HEK293 (cell line): ENCODE results near the gene CINP.
A peak's percentile ranks its signal among the peaks of the same experiment; 100 is the strongest.

Experiments used
- GFI1B ChIP-seq: fragments of 450-650 bp; formaldehyde crosslinking; IDR thresholded peaks from 2 replicates; pipeline ENCODE4 v1.5.1; 2016; ENCODE audit warnings: missing biosample characterization, missing genetic modification characterization
- GLI2 ChIP-seq: fragments of 450-650 bp; formaldehyde crosslinking; IDR thresholded peaks from 2 replicates; pipeline ENCODE4; 2017; ENCODE audit warnings: missing biosample characterization, missing genetic modification characterization, low read depth, borderline replicate concordance
- HOXC10 ChIP-seq: sonication (generic); formaldehyde crosslinking; IDR thresholded peaks from 2 replicates; pipeline ENCODE4 v1.8.1; 2023; ENCODE audit warnings: mild to moderate bottlenecking, missing genetic modification reagents
- KLF1 ChIP-seq: fragments of 450-650 bp; formaldehyde crosslinking; IDR thresholded peaks from 2 replicates; pipeline ENCODE4 v1.5.1; 2016; ENCODE audit warnings: missing biosample characterization, missing genetic modification characterization
- MZF1 ChIP-seq: fragments of 450-650 bp; formaldehyde crosslinking; IDR thresholded peaks from 2 replicates; pipeline ENCODE4 v1.5.1; 2017; ENCODE audit warnings: missing biosample characterization, missing genetic modification characterization, borderline replicate concordance
- OSR2 ChIP-seq: fragments of 450-650 bp; formaldehyde crosslinking; IDR thresholded peaks from 2 replicates; pipeline ENCODE4 v1.5.1; 2016; ENCODE audit warnings: missing biosample characterization, missing genetic modification characterization
- PATZ1 ChIP-seq: fragments of 450-650 bp; formaldehyde crosslinking; IDR thresholded peaks from 2 replicates; pipeline ENCODE4 v1.5.1; 2016; ENCODE audit warnings: missing biosample characterization, missing genetic modification characterization
- SALL2 ChIP-seq: fragments of 450-650 bp; formaldehyde crosslinking; IDR thresholded peaks from 2 replicates; pipeline ENCODE4 v1.5.0; 2017; ENCODE audit warnings: missing biosample characterization, mild to moderate bottlenecking, missing genetic modification characterization, borderline replicate concordance
- SETDB1 ChIP-seq: IDR thresholded peaks from one replicate; pipeline ENCODE4 v1.6.1; 2017; ENCODE audit warnings: mild to moderate bottlenecking, low read length, moderate library complexity, mixed read lengths; ENCODE audit not compliant: insufficient read length
- YY1 ChIP-seq: fragments of 450-650 bp; formaldehyde crosslinking; IDR thresholded peaks from 2 replicates; pipeline ENCODE4 v1.5.1; 2018; ENCODE audit warnings: missing biosample characterization, missing genetic modification characterization
- ZBTB6 ChIP-seq: fragments of 450-650 bp; formaldehyde crosslinking; IDR thresholded peaks from 2 replicates; pipeline ENCODE4 v1.5.1; 2017; ENCODE audit warnings: missing biosample characterization, missing genetic modification characterization
- ZIC2 ChIP-seq: fragments of 450-650 bp; formaldehyde crosslinking; IDR thresholded peaks from 2 replicates; pipeline ENCODE4 v1.5.1; 2016; ENCODE audit warnings: missing biosample characterization, missing genetic modification characterization
- ZNF155 ChIP-seq: fragments of 450-650 bp; formaldehyde crosslinking; IDR thresholded peaks from 2 replicates; pipeline ENCODE4 v1.5.1; 2016; ENCODE audit warnings: missing biosample characterization, missing genetic modification characterization
- ZNF16 ChIP-seq: fragments of 450-650 bp; formaldehyde crosslinking; IDR thresholded peaks from 2 replicates; pipeline ENCODE4 v1.5.1; 2016; ENCODE audit warnings: low read depth, missing biosample characterization, missing genetic modification characterization
- ZNF169 ChIP-seq: fragments of 450-650 bp; formaldehyde crosslinking; IDR thresholded peaks from 2 replicates; pipeline ENCODE4 v1.5.1; 2016; ENCODE audit warnings: missing biosample characterization, missing genetic modification characterization
- ZNF18 ChIP-seq: fragments of 450-650 bp; formaldehyde crosslinking; IDR thresholded peaks from 2 replicates; pipeline ENCODE4 v1.5.1; 2016; ENCODE audit warnings: missing biosample characterization, missing genetic modification characterization
- ZNF23 ChIP-seq: fragments of 450-650 bp; formaldehyde crosslinking; IDR thresholded peaks from 2 replicates; pipeline ENCODE4 v1.5.1; 2016; ENCODE audit warnings: missing biosample characterization, missing genetic modification characterization, borderline replicate concordance
- ZNF280C ChIP-seq: fragments of 450-650 bp; formaldehyde crosslinking; IDR thresholded peaks from 2 replicates; pipeline ENCODE4 v1.5.1; 2016; ENCODE audit warnings: missing biosample characterization, missing genetic modification characterization
- ZNF292 ChIP-seq: fragments of 450-650 bp; formaldehyde crosslinking; IDR thresholded peaks from 2 replicates; pipeline ENCODE4 v1.5.1; 2016; ENCODE audit warnings: low read depth, missing biosample characterization, missing genetic modification characterization, borderline replicate concordance
- ZNF341 ChIP-seq: fragments of 450-650 bp; formaldehyde crosslinking; IDR thresholded peaks from 2 replicates; pipeline ENCODE4; 2016; ENCODE audit warnings: low read depth, missing biosample characterization, missing genetic modification characterization
- ZNF354C ChIP-seq: fragments of 450-650 bp; formaldehyde crosslinking; IDR thresholded peaks from 2 replicates; pipeline ENCODE4 v1.5.1; 2016; ENCODE audit warnings: missing biosample characterization, missing genetic modification characterization, low read depth, borderline replicate concordance
- ZNF398 ChIP-seq: fragments of 450-650 bp; formaldehyde crosslinking; IDR thresholded peaks from 2 replicates; pipeline ENCODE4 v1.5.1; 2017; ENCODE audit warnings: missing biosample characterization, missing genetic modification characterization
- ZNF423 ChIP-seq: fragments of 450-650 bp; formaldehyde crosslinking; IDR thresholded peaks from 2 replicates; pipeline ENCODE4 v1.5.1; 2016; ENCODE audit warnings: missing biosample characterization, missing genetic modification characterization
- ZNF514 ChIP-seq: fragments of 450-650 bp; formaldehyde crosslinking; IDR thresholded peaks from 2 replicates; pipeline ENCODE4 v1.5.1; 2016; ENCODE audit warnings: missing biosample characterization, missing genetic modification characterization
- ZNF558 ChIP-seq: fragments of 450-650 bp; formaldehyde crosslinking; IDR thresholded peaks from 2 replicates; pipeline ENCODE4 v1.5.1; 2016; ENCODE audit warnings: missing biosample characterization, missing genetic modification characterization
- ZNF645 ChIP-seq: fragments of 450-650 bp; formaldehyde crosslinking; IDR thresholded peaks from 2 replicates; pipeline ENCODE4; 2016; ENCODE audit warnings: missing biosample characterization, missing genetic modification characterization
- ZNF701 ChIP-seq: fragments of 450-650 bp; formaldehyde crosslinking; IDR thresholded peaks from 2 replicates; pipeline ENCODE4 v1.5.1; 2016; ENCODE audit warnings: missing biosample characterization, missing genetic modification characterization
- ZSCAN18 ChIP-seq: fragments of 450-650 bp; formaldehyde crosslinking; IDR thresholded peaks from 2 replicates; pipeline ENCODE4 v1.5.1; 2016; ENCODE audit warnings: missing biosample characterization, missing genetic modification characterization

The CINP gene

GRCh38 chr14:102314242-102315011 lies 48.3 kb downstream of the CINP start (continued):
- no peak for TF ChIP-seq ZNF645 (tag by site-specific recombination)
- TF ChIP-seq GFI1B (tag by site-specific recombination), result no peak
- TF ChIP-seq ZNF169 (tag by site-specific recombination), result no peak
- 0 out of 2 replicates have a peak, but pooled peaks have one; percentile 31 for TF ChIP-seq KLF1 (tag by site-specific recombination)
- TF ChIP-seq ZNF558 (tag by site-specific recombination), result no peak
- TF ChIP-seq SETDB1, result no peak
- no peak for TF ChIP-seq ZNF292 (tag by site-specific recombination)
- no peak for TF ChIP-seq ZNF354C
- no peak for TF ChIP-seq ZNF23 (tag by site-specific recombination)
- peak; percentile 67 for TF ChIP-seq PATZ1 (tag by site-specific recombination)
- no peak for TF ChIP-seq HOXC10 (CRISPR knock-in tag)
- TF ChIP-seq OSR2 (tag by site-specific recombination), result 0 out of 2 replicates have a peak, but pooled peaks have one; percentile 28
- peak; percentile 60; the same call in 1 of the 2 replicates for TF ChIP-seq ZNF398
- TF ChIP-seq ZNF514, result no peak
- no peak for TF ChIP-seq SALL2 (tag by site-specific recombination)
- no peak for TF ChIP-seq GLI2 (tag by site-specific recombination)
- peak; percentile 89 for TF ChIP-seq ZNF423 (tag by site-specific recombination)
- TF ChIP-seq ZNF280C (tag by site-specific recombination), result no peak
- TF ChIP-seq ZSCAN18, result no peak
- peak; percentile 97 for TF ChIP-seq ZIC2 (tag by site-specific recombination)
- peak; percentile 53; the same call in 1 of the 2 replicates for TF ChIP-seq ZNF341
- peak; percentile 55; the same call in 1 of the 2 replicates for TF ChIP-seq YY1 (tag by site-specific recombination)
- TF ChIP-seq MZF1 (tag by site-specific recombination), result no peak
- no peak for TF ChIP-seq ZNF16 (tag by site-specific recombination)
- TF ChIP-seq ZNF18 (tag by site-specific recombination), result peak; percentile 40; the same call in 1 of the 2 replicates
- peak; percentile 68; the same call in 1 of the 2 replicates for TF ChIP-seq ZBTB6
- TF ChIP-seq ZNF701 (tag by site-specific recombination), result no peak
- no peak for TF ChIP-seq ZNF155
